GM21447 (cell line): Measurements from ENCODE around the gene TNFSF10.
"Not testable (repeated sequence)": the region's sequence is repeated elsewhere in the genome, so short reads cannot be mapped to it uniquely, and the experiment has no call there.

Experiments
- ATAC-seq: cut with Tn5 transposase; IDR thresholded peaks from one replicate; pipeline ENCODE4 v1.9.1; 2021; ENCODE audit not compliant: unreplicated experiment

TNFSF10 gene

DNA sequence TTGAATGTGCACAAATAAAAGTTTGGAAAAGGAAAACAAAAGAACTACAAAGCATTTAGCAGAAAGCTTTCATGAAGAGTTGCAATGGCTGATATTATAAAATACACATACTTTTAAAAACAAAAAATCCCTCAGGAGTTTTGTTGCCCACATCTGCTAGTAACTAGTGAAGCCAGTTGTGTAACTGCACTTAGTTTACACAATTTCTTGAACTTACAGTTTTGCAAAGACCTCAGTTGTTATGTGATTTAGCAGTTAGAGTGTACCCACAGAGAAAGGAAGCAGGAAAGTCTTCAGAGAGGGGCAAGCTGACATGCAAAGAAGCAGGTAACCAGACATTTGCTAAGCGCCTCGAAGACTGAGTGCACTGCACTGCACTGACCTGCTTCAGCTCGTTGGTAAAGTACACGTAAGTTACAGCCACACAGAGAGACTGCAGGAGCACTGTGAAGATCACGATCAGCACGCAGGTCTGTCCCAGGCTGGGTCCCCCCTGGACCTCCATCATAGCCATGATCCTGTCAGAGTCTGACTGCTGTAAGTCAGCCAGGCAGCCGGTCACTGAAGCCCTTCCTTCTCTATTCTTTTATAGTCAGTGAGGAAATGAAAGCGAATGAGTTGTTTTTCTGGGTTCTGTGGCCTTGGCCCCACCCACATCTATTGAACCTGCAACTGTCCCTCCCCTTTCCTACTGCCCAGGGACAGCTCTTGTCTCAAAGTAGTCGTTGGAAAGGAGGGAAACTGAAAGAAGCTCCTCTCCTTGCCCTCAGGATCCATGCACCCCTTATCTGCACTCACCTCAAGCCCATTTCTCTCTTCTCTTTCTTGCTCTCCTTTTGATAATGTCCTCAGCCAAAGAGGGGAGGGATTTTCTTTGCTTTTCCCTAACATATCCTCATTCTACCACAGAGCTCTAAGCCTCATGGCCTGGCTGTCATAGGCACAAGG lies at the start of gene TNFSF10:
Gene TNFSF10, minus strand, starts transcription at position 560 of the 948 bp plus-strand sequence. Its CDS starts 46 bp downstream, at position 514.
- ATAC-seq, result peak; percentile 89

GRCh38 chr3:172569128-172570008 lies 46.1 kb upstream of the TNFSF10 start:
- ATAC-seq, result no peak

DNA sequence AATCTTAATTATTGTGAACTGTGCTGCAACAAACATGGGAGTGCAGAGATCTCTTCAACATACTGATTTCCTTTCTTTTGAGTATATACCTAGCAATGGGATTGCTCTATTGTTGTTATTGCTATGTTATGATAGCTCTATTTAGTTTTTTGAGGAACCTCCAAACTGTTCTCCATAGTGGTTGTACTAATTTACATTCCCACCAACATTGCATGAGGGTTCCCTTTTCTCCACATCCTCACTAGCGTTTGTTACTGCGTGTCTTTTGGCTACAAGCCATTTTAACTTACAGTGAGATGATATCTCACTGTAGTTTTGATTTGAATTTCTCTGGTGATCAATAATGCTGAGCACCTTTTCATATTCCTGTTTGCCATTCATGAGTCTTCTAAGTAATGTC lies 45.5 kb upstream of the TNFSF10 start:
- no peak for ATAC-seq

DNA sequence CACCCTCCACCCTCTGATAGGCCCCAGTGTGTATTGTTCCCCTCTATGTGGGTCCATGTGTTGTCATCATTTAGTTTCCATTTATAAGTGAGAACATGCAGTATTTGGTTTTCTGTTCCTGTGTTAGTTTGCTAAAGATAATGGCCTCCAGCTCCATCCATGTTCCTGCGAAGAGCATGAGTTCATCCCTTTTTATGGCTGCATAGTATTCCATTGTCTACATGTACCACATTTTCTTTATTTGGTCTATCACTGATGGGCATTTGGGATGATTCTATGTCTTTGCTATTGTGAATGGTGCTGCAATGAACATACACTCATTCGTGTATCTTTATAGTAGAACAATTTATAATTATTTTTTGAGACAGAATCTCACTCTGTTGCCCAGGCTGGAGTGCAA lies 43.6 kb upstream of the TNFSF10 start:
- not testable (repeated sequence) for ATAC-seq

- no peak for ATAC-seq
Measured at GRCh38 chr3:172564499-172564898, 41.3 kb upstream of the TNFSF10 start.

GRCh38 chr3:172562871-172563865 lies 39.9 kb upstream of the TNFSF10 start:
- ATAC-seq, result peak; percentile 59

DNA sequence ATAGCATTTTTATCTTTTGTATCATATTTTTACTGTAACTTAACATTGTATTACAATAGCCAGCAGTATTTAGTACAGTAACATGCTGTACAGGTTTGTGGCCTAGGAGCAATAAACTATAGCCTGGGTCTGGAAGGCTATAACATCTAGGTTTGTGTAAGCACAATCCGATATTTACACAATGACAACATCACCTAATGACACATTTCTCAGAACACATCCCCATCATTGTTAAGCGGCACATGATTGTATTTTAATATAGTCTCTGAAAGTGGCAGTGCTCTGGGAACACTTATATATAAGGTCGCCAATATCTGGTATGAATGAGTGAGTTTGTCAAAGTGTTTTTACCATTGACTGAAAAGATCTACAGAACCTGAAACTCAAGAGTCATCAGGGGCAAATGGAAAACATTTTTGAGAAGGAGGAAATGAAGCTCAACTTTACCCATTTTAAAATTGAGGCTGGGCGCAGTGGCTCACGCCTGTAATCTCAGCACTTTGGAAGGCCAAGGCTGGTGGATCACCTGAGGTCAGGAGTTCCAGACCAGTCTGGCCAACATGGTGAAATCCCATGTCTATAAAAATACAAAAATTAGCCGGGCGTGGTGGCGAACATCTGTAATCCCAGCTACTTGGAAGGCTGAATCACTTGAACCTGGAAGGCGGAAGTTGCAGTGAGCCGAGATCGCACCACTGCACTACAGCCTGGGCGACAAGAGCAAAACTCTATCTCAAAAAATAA lies 38.8 kb upstream of the TNFSF10 start:
- peak; percentile 29 for ATAC-seq

DNA sequence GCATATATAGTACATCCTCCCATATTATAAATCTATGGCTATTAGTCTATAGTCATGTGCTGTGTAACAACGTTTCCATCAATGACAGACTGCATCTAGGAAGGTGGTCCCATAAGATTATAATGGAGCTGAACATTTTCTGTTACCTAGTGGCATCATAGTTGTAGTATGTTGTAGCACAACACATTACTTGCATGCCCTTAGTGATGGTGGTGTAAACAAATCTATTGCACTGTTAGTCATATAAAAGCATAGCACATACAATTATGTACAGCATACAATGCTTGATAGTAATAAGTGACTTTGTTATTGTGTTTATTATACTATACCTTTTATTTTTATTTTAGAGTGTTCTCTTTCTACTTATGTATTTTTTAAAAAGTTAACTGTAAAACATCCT lies 37.4 kb upstream of the TNFSF10 start:
- ATAC-seq, result no peak

GRCh38 chr3:172560026-172560425 lies 36.8 kb upstream of the TNFSF10 start:
- no peak for ATAC-seq

DNA sequence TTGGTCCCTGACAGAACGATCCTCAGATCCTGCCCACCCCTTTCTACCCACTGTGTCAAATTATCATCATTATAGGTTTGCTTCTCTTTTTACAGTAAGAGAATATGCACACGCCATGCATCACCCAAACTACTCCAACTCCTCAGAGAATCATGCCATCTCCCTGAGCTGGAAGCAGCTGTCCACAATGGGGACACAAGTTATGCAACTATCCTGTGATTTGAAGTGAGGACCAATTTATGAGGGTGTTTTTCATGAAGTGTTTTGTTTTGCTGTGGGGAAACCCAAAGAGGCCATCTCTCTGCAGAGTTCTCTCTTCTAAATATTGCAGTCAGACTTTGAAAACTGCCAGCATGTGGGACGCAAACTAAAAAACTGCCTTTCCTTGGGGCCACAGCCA lies 35.8 kb upstream of the TNFSF10 start:
- no peak for ATAC-seq

- no peak for ATAC-seq
Measured at GRCh38 chr3:172557515-172558220, 34.4 kb upstream of the TNFSF10 start.

DNA sequence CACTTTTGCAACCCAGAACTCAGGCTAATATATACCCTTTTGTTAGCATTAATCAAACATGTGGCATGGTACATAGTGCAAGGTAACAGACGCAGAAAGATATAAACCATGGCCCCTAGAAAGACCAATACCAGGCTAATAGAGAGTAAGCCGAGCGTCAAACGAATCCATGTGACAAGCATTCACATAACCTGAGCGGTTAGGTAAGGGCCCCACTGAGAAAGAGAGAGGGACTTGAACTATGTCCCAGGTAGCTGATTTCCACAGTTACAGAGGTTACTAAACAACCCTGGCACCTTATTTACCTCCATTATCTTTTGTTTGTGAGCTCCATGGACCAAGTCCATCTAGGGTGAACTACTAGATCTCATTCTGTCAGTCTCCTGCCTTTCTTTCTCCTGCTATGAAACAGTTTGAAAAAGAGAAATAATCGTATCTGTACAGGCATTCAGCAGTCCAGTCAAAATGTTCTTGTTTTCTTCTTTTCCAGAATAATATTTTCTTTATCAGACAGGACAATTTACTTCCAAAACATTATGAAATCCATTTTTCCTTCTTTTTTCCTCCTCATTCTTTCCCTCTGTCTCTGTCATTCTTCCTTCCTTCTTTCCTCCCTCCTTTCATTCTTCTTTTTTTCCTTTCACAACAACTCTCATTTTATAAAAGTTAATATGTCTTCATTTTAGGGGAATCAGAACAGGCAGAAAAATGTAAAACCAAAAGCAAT lies 30.5 kb upstream of the TNFSF10 start:
- no peak for ATAC-seq

DNA sequence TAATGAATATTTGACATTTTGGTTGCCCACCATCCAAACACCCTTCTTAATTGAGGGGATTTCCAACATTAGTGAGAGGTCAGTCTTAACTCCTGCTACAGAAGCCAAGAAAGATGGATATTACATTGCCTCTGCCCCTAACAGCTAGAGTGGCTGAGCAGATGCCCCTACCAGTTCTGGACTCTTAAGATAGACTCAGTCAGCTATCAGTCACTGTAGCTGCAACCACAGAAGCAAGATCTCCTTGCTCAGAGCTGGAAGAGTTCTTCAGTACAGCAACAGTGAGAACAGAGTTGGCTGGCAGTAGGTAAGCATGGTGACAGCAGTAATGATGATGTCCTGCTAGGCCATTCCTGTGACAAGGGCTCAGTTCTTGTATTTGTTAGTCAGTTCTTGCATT lies 29.4 kb upstream of the TNFSF10 start:
- ATAC-seq, result no peak

DNA sequence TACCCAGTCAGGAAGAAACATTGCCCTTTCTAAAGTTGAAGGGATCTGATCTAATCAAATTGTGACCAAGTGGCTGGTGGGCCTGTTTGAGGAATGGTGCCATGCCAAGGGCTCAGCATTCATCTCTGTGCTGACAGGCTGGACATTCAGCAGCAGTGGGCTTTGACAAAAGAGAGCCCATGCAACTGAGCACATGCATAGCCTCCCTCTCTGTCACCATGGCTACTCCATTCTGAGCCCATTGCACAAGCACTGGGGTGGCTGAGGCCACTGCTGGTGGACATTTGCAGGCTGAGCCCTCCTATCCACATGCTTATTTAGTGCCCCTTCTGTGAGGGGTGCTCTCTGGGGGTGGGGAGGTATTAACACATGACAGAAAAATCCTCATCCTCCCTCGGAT lies 28.6 kb upstream of the TNFSF10 start:
- no peak for ATAC-seq

DNA sequence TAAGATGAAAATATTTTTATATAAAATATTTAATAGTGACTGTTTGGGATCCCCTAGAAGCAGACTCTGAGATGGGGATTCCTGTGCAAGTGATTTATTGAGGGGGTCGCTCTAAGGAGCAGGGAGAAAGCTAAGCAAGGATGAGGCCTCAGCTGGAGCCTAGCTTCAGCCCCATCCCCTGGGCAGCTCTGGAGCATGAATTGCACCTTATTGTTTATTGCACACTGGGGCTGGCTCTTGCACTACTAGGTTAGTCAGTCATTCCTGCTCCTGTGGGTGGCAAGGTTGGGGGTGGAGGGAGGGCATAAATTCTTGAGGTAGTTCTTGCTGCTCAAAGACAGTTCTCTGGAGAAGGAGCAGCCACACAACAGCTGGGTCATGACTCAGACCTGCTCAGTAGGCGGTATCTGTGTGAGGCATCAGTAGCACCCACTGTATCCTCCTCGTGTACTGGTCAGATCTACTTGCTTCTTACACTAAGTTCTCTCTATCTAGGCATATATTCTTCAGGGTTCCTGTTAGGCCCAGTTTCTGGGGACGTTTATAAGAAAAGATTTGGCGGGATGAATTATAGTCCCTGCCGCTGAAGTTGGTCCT lies 27.2 kb upstream of the TNFSF10 start:
- ATAC-seq, result no peak

DNA sequence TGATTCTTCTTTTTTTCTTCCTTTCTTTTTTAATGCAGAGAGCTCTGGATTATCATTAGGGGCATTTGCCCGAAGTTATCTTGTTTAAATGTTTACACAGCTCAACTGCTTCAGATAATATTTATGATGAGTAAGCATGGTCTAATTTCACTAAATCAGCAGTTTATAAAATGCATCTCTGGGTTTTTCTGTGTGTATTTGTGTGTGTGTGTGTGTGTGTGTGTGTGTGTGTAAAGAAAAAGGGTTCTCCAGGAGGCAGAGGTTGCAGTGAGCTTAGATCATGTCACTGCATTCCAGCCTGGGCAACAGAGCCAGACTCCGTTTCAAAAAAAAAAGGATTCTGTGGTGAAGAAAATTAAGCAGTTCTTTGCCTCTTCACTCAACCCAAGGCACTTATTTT lies 25.9 kb upstream of the TNFSF10 start:
- no peak for ATAC-seq

- ATAC-seq, result peak; percentile 57
Measured at GRCh38 chr3:172546628-172547214, 23.5 kb upstream of the TNFSF10 start.

GRCh38 chr3:172546105-172546504 lies 22.9 kb upstream of the TNFSF10 start:
- no peak for ATAC-seq
